MM.1S (cell line): ENCODE data around the gene KCNS1.

Experiments used
- CTCF ChIP-seq: fragments of 300-600 bp; sonication (generic); IDR thresholded peaks from 2 replicates; pipeline ENCODE4 v1.5.1; 2016; ENCODE audit warnings: antibody characterized with exemption, low read length, mixed read lengths
- EZH2 ChIP-seq: fragments of 300-600 bp; sonication (generic); optimal IDR thresholded peaks from 2 replicates; pipeline ENCODE3; 2017; ENCODE audit warnings: low read depth, mild to moderate bottlenecking, antibody characterized with exemption, low read length, mixed read lengths
- EZH2phosphoT487 ChIP-seq: fragments of 300-600 bp; sonication (generic); IDR thresholded peaks from 2 replicates; pipeline ENCODE4 v1.6.1; 2018; ENCODE audit warnings: antibody characterized with exemption, low read length

- TF ChIP-seq CTCF (no peak), EZH2phosphoT487 (no peak), EZH2 (no peak)
These were observed 14.9 kb upstream of the KCNS1 start for GRCh38 chr20:45115829-45116228.
